WTC11 (cell line): ENCODE data around the gene MYH9. TPM values are rescaled to one million over a fixed set of nuclear protein-coding genes. Genes with fewer than 3 reads are reported as not detected.

Source experiments
- ATAC-seq: fragments of 200-7000 bp; cut with Tn5 transposase; 2 replicates; pipeline ENCODE4 v1.10.0; 2021; ENCODE audit warnings: mild to moderate bottlenecking, moderate library complexity
- CTCF ChIA-PET: fragments of 300-600 bp; sonication (Branson Sonifier 250); formaldehyde crosslinking; loops from one replicate; lab custom pipeline; 2021; ENCODE audit warnings: antibody characterized with exemption; lab: Charles Lee
- POLR2A ChIA-PET: fragments of 350-600 bp; sonication (Branson Sonifier 250); formaldehyde crosslinking; loops from one replicate; lab custom pipeline; 2021; ENCODE audit warnings: antibody characterized with exemption; lab: Charles Lee
- DNase-seq: peaks from one replicate; pipeline ENCODE4 v3.0.0; 2021; ENCODE audit warnings: low spot score
- H3K27ac Mint-ChIP-seq: 2 replicates; pipeline ENCODE4 v1.8.0; 2021; ENCODE audit warnings: mixed read lengths
- H3K27me3 Mint-ChIP-seq: 2 replicates; pipeline ENCODE4 v1.8.0; 2021; ENCODE audit warnings: low read depth, mild to moderate bottlenecking, moderate library complexity, mixed read lengths
- H3K36me3 Mint-ChIP-seq: 2 replicates; pipeline ENCODE4 v1.8.0; 2021; ENCODE audit warnings: mixed read lengths
- H3K4me1 Mint-ChIP-seq: 2 replicates; pipeline ENCODE4 v1.8.0; 2022; ENCODE audit warnings: mixed read lengths
- H3K4me3 Mint-ChIP-seq: 2 replicates; pipeline ENCODE4 v1.8.0; 2021; ENCODE audit warnings: mild to moderate bottlenecking, moderate library complexity, mixed read lengths
- H3K9me3 Mint-ChIP-seq: 2 replicates; pipeline ENCODE4 v1.8.0; 2021; ENCODE audit warnings: mixed read lengths
- ATF1 ChIP-seq: sonication (generic); formaldehyde crosslinking; IDR thresholded peaks from 2 replicates; pipeline ENCODE4 v1.8.1; 2023; ENCODE audit warnings: mild to moderate bottlenecking, moderate library complexity, missing genetic modification reagents
- CREM ChIP-seq: sonication (generic); formaldehyde crosslinking; IDR thresholded peaks from 2 replicates; pipeline ENCODE4 v1.8.1; 2022; ENCODE audit warnings: mild to moderate bottlenecking, missing genetic modification reagents, moderate library complexity
- ETV6 ChIP-seq: sonication (generic); formaldehyde crosslinking; IDR thresholded peaks from 2 replicates; pipeline ENCODE4 v1.8.1; 2022; ENCODE audit warnings: mild to moderate bottlenecking, missing genetic modification reagents
- GRHL2 ChIP-seq: fragments of 250-450 bp; sonication (Bioruptor Pico); IDR thresholded peaks from 2 replicates; pipeline ENCODE4 v1.8.0; 2022; ENCODE audit warnings: mild to moderate bottlenecking, moderate library complexity; ENCODE audit not compliant: insufficient replicate concordance, severe bottlenecking
- NFYB ChIP-seq: sonication (generic); formaldehyde crosslinking; conservative IDR thresholded peaks from 2 replicates; pipeline ENCODE4 v1.8.0; 2022; ENCODE audit warnings: low read depth, missing genetic modification reagents
- PRRX2 ChIP-seq: fragments of 250-450 bp; sonication (Bioruptor Pico); IDR thresholded peaks from 2 replicates; pipeline ENCODE4 v1.8.0; 2021; ENCODE audit warnings: mild to moderate bottlenecking
- TEAD4 ChIP-seq: sonication (generic); formaldehyde crosslinking; IDR thresholded peaks from 2 replicates; pipeline ENCODE4 v1.8.0; 2022; ENCODE audit warnings: mild to moderate bottlenecking, missing genetic modification reagents
- ZNF138 ChIP-seq: sonication (generic); formaldehyde crosslinking; conservative IDR thresholded peaks from 2 replicates; pipeline ENCODE4 v1.8.1; 2022; ENCODE audit warnings: mild to moderate bottlenecking, moderate library complexity, missing genetic modification reagents
- ZNF423 ChIP-seq: fragments of 250-450 bp; sonication (Bioruptor Pico); IDR thresholded peaks from 2 replicates; pipeline ENCODE4 v2.1.2; 2022; ENCODE audit warnings: mild to moderate bottlenecking, moderate library complexity
- total RNA-seq: library from RNA; stranded (reverse); gene quantifications from 3 replicates; pipeline ENCODE4 v1.2.3, GENCODE V29; 2021
- TF ChIP-seq, protein P1 (sequence below): fragments of 250-450 bp; sonication (Bioruptor Pico); IDR thresholded peaks from 2 replicates; pipeline ENCODE4 v1.9.0; 2021; ENCODE audit warnings: mild to moderate bottlenecking, borderline replicate concordance
- TF ChIP-seq, protein P2 (sequence below): sonication (generic); formaldehyde crosslinking; conservative IDR thresholded peaks from 2 replicates; pipeline ENCODE4 v1.8.1; 2022; ENCODE audit warnings: mild to moderate bottlenecking, missing genetic modification reagents
- TF ChIP-seq, protein P3 (sequence below): sonication (generic); formaldehyde crosslinking; conservative IDR thresholded peaks from 2 replicates; pipeline ENCODE4 v1.8.1; 2023; ENCODE audit warnings: mild to moderate bottlenecking, low read depth, missing genetic modification reagents, moderate library complexity
- TF ChIP-seq, protein P4 (sequence below): sonication (generic); formaldehyde crosslinking; IDR thresholded peaks from 2 replicates; pipeline ENCODE4 v1.8.1; 2022; ENCODE audit warnings: mild to moderate bottlenecking, missing genetic modification reagents, moderate library complexity, borderline replicate concordance
- TF ChIP-seq, protein P5 (sequence below): sonication (generic); formaldehyde crosslinking; IDR thresholded peaks from 2 replicates; pipeline ENCODE4 v1.8.1; 2023; ENCODE audit warnings: mild to moderate bottlenecking, missing genetic modification reagents, moderate library complexity
- TF ChIP-seq, protein P6 (sequence below): sonication (generic); formaldehyde crosslinking; IDR thresholded peaks from 2 replicates; pipeline ENCODE4 v1.8.1; 2022; ENCODE audit warnings: mild to moderate bottlenecking, moderate library complexity, missing genetic modification reagents

MYH9 gene
- total RNA-seq, 1 experiment from 2014 or later, result 277 TPM

DNA sequence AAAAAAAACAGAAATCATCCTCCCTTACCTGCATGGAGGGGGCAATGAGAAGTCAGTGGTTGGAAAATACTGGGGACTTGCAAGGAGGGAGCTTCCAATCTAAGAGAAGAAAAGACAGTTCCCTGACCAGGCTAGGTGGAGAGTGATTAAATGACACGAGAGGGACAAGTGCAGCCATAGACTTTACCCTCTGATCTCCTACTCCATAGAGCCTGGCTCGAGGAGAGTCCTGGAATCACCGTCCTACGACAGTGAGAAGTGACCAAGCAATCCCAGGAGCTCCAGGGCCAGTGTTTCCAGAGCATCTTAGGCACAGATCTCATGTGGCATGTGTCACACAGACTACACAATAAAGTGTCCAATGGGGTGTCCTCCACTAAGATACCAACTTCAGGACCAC is 25.7 kb downstream of the MYH9 start:
- H3K4me3 Mint-ChIP-seq, result no peak overlapping the region
- DNase-seq (no peak), ATAC-seq (no peak)
- no peaks in the 10 kb centered on the region for H3K9me3 Mint-ChIP-seq
- CTCF ChIA-PET, result interaction anchor here (1.4 kb wide), 1 partner anchor 28 kb away, joined by 5 read pairs; no protein-coding TSS in a partner anchor
- no peaks in the 10 kb centered on the region for H3K27me3 Mint-ChIP-seq
- peak overlapping the region; percentile 99 for H3K27ac Mint-ChIP-seq
- H3K4me1 Mint-ChIP-seq, result peaks cover 91% of the 10 kb centered on the region
- TF ChIP-seq NFYB (CRISPR knock-in tag) (no peak), ETV6 (CRISPR knock-in tag) (no peak), ZNF423 (CRISPR knock-in tag) (no peak), TEAD4 (CRISPR knock-in tag) (no peak), ATF1 (CRISPR knock-in tag) (no peak), ZNF138 (CRISPR knock-in tag) (no peak), GRHL2 (CRISPR knock-in tag) (no peak), PRRX2 (CRISPR knock-in tag) (no peak), CREM (CRISPR knock-in tag) (no peak)
- TF ChIP-seq, protein P1, sequence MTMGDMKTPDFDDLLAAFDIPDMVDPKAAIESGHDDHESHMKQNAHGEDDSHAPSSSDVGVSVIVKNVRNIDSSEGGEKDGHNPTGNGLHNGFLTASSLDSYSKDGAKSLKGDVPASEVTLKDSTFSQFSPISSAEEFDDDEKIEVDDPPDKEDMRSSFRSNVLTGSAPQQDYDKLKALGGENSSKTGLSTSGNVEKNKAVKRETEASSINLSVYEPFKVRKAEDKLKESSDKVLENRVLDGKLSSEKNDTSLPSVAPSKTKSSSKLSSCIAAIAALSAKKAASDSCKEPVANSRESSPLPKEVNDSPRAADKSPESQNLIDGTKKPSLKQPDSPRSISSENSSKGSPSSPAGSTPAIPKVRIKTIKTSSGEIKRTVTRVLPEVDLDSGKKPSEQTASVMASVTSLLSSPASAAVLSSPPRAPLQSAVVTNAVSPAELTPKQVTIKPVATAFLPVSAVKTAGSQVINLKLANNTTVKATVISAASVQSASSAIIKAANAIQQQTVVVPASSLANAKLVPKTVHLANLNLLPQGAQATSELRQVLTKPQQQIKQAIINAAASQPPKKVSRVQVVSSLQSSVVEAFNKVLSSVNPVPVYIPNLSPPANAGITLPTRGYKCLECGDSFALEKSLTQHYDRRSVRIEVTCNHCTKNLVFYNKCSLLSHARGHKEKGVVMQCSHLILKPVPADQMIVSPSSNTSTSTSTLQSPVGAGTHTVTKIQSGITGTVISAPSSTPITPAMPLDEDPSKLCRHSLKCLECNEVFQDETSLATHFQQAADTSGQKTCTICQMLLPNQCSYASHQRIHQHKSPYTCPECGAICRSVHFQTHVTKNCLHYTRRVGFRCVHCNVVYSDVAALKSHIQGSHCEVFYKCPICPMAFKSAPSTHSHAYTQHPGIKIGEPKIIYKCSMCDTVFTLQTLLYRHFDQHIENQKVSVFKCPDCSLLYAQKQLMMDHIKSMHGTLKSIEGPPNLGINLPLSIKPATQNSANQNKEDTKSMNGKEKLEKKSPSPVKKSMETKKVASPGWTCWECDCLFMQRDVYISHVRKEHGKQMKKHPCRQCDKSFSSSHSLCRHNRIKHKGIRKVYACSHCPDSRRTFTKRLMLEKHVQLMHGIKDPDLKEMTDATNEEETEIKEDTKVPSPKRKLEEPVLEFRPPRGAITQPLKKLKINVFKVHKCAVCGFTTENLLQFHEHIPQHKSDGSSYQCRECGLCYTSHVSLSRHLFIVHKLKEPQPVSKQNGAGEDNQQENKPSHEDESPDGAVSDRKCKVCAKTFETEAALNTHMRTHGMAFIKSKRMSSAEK (CRISPR knock-in tag), result no peak
- TF ChIP-seq, protein P2, sequence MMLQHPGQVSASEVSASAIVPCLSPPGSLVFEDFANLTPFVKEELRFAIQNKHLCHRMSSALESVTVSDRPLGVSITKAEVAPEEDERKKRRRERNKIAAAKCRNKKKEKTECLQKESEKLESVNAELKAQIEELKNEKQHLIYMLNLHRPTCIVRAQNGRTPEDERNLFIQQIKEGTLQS (CRISPR knock-in tag), result no peak
- TF ChIP-seq, protein P3, sequence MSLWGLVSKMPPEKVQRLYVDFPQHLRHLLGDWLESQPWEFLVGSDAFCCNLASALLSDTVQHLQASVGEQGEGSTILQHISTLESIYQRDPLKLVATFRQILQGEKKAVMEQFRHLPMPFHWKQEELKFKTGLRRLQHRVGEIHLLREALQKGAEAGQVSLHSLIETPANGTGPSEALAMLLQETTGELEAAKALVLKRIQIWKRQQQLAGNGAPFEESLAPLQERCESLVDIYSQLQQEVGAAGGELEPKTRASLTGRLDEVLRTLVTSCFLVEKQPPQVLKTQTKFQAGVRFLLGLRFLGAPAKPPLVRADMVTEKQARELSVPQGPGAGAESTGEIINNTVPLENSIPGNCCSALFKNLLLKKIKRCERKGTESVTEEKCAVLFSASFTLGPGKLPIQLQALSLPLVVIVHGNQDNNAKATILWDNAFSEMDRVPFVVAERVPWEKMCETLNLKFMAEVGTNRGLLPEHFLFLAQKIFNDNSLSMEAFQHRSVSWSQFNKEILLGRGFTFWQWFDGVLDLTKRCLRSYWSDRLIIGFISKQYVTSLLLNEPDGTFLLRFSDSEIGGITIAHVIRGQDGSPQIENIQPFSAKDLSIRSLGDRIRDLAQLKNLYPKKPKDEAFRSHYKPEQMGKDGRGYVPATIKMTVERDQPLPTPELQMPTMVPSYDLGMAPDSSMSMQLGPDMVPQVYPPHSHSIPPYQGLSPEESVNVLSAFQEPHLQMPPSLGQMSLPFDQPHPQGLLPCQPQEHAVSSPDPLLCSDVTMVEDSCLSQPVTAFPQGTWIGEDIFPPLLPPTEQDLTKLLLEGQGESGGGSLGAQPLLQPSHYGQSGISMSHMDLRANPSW (CRISPR knock-in tag), result no peak
- TF ChIP-seq, protein P4, sequence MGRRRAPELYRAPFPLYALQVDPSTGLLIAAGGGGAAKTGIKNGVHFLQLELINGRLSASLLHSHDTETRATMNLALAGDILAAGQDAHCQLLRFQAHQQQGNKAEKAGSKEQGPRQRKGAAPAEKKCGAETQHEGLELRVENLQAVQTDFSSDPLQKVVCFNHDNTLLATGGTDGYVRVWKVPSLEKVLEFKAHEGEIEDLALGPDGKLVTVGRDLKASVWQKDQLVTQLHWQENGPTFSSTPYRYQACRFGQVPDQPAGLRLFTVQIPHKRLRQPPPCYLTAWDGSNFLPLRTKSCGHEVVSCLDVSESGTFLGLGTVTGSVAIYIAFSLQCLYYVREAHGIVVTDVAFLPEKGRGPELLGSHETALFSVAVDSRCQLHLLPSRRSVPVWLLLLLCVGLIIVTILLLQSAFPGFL (CRISPR knock-in tag), result no peak
- TF ChIP-seq, protein P5, sequence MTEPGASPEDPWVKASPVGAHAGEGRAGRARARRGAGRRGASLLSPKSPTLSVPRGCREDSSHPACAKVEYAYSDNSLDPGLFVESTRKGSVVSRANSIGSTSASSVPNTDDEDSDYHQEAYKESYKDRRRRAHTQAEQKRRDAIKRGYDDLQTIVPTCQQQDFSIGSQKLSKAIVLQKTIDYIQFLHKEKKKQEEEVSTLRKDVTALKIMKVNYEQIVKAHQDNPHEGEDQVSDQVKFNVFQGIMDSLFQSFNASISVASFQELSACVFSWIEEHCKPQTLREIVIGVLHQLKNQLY (CRISPR knock-in tag), result no peak
- TF ChIP-seq, protein P6, sequence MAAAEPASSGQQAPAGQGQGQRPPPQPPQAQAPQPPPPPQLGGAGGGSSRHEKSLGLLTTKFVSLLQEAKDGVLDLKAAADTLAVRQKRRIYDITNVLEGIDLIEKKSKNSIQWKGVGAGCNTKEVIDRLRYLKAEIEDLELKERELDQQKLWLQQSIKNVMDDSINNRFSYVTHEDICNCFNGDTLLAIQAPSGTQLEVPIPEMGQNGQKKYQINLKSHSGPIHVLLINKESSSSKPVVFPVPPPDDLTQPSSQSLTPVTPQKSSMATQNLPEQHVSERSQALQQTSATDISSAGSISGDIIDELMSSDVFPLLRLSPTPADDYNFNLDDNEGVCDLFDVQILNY (CRISPR knock-in tag), result no peak
- TF ChIP-seq, all 79 proteins: peak for 0
- H3K36me3 Mint-ChIP-seq, result no peaks in the 10 kb centered on the region
- POLR2A ChIA-PET, result interaction anchor here (2.3 to 3.3 kb wide), 2 partner anchors 26 to 30 kb away, joined by 5 to 18 read pairs; partner anchors contain the start of gene MYH9
